ENCODE results near the gene ATF3.
"Not testable (repeated sequence)": the region's sequence is repeated elsewhere in the genome, so short reads cannot be mapped to it uniquely, and the experiment has no call there.

The ATF3 gene

DNA sequence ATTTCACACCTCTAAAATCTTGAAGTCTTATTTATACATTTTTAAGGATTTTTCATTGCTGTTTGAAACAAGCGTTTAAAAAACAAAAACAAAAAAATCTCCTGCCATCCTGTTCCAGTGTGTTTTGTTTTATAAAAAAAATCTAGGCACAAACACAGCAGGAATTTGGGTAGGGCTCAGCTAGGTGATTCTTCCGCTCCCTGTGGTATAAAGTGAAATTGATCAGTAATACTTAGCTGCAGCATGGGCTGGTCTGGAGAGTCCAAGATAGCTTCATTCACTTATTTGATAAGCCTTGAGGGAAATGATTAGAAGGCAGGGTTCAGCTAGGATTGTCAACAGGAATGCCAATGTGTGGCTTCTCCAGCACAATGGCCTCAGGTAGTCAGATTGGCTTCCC lies 25.7 kb downstream of the ATF3 start:
- H3K27me3 ChIP-seq (replicated peaks; ENCODE audit: control insufficient read depth, insufficient read depth, low read length), result no peaks in the 10 kb centered on the region
- H3K9me3 ChIP-seq (ENCODE audit: control insufficient read depth, low read length), result peaks cover 10% of the 10 kb centered on the region
- H3K9ac ChIP-seq (ENCODE audit: low read length), result no peak overlapping the region
- peaks cover 45% of the 10 kb centered on the region for H3K4me1 ChIP-seq (ENCODE audit: control insufficient read depth, insufficient read depth, low read length)
- no peaks in the 10 kb centered on the region for H3K36me3 ChIP-seq (ENCODE audit: control insufficient read depth, insufficient read depth, low read length, severe bottlenecking)
- H3K4me3 ChIP-seq (ENCODE audit: low read length), result no peak overlapping the region
- no peak for DNase-seq (ENCODE audit: low read depth)

DNA sequence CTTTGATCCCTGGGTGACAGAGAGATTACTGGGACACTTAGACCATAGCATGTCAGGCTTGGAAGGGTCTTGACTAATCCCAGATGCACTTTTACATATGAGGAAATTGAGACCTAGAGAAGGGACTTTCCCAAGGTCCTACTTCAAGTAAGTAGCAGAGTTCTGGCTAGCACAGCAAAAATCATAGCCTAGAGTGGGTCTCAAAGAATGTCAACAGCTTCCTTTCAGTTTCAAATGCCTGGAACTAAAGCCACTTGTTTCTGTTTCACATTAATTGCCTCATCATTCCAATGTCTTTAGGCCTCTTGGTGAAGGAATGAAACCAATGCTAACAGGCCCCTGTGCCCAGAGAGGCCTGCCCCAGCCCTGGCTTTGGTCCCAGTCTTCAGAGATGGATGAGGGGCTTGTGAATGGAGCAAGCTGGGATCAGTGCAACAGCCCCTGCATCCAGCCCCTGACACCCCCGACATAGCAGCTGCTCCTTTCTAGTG lies 26.6 kb downstream of the ATF3 start:
- H3K9ac ChIP-seq (ENCODE audit: low read length), result peak overlapping the region; percentile 86
- H3K4me3 ChIP-seq (ENCODE audit: low read length), result no peak overlapping the region
- H3K9me3 ChIP-seq (ENCODE audit: control insufficient read depth, low read length), result peaks cover 11% of the 10 kb centered on the region
- peak; percentile 77 for DNase-seq (ENCODE audit: low read depth)
- H3K4me1 ChIP-seq (ENCODE audit: control insufficient read depth, insufficient read depth, low read length), result peaks cover 54% of the 10 kb centered on the region
- no peaks in the 10 kb centered on the region for H3K27me3 ChIP-seq (replicated peaks; ENCODE audit: control insufficient read depth, insufficient read depth, low read length)
- H3K36me3 ChIP-seq (ENCODE audit: control insufficient read depth, insufficient read depth, low read length, severe bottlenecking), result no peaks in the 10 kb centered on the region

DNA sequence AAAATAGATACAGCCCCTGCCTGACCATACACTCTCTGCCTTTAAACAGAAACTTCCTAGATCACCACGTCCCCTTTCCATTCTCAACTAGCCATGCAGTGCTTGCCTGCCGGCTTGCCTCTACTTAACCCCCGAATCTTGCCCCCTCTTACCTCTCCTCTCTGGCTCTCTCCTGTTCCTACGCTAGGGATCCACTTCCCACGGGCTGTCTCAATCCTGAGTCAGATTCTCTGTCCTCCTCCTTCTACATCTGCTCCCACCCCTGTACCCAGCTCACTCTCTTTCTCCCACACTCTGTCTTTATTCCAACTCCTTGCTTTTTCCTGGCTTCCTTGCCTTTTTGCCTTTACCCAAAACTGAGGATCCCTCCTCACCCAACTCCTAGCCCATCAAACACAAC lies 29.3 kb downstream of the ATF3 start:
- Histone ChIP-seq H3K9ac (ENCODE audit: low read length) (peak overlapping the region; percentile 86), H3K36me3 (ENCODE audit: control insufficient read depth, insufficient read depth, low read length, severe bottlenecking) (no peaks in the 10 kb centered on the region), H3K4me1 (ENCODE audit: control insufficient read depth, insufficient read depth, low read length) (peaks cover 54% of the 10 kb centered on the region), H3K4me3 (ENCODE audit: low read length) (peak overlapping the region; percentile 80), H3K9me3 (ENCODE audit: control insufficient read depth, low read length) (peaks cover 17% of the 10 kb centered on the region), H3K27me3 (replicated peaks; ENCODE audit: control insufficient read depth, insufficient read depth, low read length) (no peaks in the 10 kb centered on the region)
- peak; percentile 49 for DNase-seq (ENCODE audit: low read depth)

DNA sequence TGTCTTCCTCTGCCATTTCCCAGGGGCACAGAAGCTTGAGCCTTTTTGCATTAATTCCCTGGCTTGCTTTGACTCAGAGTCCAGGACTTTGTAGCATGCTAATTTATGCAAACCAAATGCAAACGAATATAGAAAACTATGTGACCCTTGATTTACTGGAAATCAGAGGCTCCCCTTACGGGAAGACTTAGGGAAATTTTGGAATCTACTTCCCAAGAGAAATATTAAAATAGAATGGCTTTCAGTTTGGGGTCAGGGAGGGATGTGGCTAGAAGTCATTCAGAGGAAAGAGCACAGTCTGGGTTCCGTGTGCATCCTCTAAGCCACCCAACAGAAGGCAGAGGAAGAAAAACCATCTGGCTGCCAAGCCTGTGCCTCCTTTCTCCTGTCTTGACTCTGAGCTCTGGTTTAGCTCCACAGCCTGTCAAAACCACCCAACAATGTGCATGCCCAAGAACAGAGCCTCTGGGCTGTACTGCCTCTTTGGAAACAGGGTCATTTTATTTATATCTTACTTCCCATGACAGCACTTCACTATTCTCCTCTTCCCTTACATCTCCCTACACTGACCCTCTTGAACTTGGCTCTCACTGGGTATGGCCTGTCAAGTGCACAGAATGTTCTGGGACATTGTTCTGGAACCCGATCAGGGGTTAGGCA lies 30.1 kb downstream of the ATF3 start:
- Histone ChIP-seq H3K36me3 (ENCODE audit: control insufficient read depth, insufficient read depth, low read length, severe bottlenecking) (no peaks in the 10 kb centered on the region), H3K9me3 (ENCODE audit: control insufficient read depth, low read length) (peaks cover 17% of the 10 kb centered on the region), H3K4me1 (ENCODE audit: control insufficient read depth, insufficient read depth, low read length) (peaks cover 54% of the 10 kb centered on the region), H3K9ac (ENCODE audit: low read length) (peak overlapping the region; percentile 86), H3K4me3 (ENCODE audit: low read length) (peak overlapping the region; percentile 80), H3K27me3 (replicated peaks; ENCODE audit: control insufficient read depth, insufficient read depth, low read length) (no peaks in the 10 kb centered on the region)
- peak; percentile 77 for DNase-seq (ENCODE audit: low read depth)

DNA sequence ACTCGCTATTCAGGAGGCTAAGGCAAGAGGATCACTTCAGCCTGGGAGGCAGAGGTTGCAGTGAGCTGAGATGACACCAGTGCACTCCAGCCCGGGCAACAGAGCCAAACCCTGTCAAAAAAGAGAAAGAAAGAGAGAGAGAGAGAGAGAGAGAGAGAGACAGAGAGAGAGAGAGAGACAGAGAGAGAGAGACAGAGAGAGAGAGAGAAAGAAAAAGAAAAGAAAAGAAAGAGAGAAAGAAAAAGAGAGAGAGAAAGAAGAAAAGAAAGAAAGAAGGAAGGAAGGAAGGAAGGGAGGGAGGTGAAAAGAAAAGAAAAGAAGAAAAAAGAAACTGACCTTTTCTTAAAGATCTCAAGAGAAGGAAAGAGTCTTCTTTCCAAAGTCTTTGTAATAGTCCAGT lies 31.0 kb downstream of the ATF3 start:
- peaks cover 54% of the 10 kb centered on the region for H3K4me1 ChIP-seq (ENCODE audit: control insufficient read depth, insufficient read depth, low read length)
- H3K36me3 ChIP-seq (ENCODE audit: control insufficient read depth, insufficient read depth, low read length, severe bottlenecking); DNase-seq (ENCODE audit: low read depth); H3K27me3 ChIP-seq (replicated peaks; ENCODE audit: control insufficient read depth, insufficient read depth, low read length): not testable (repeated sequence)
- H3K4me3 ChIP-seq (ENCODE audit: low read length), result peak overlapping the region; percentile 18
- H3K9ac ChIP-seq (ENCODE audit: low read length), result peak overlapping the region; percentile 86
- H3K9me3 ChIP-seq (ENCODE audit: control insufficient read depth, low read length), result peaks cover 12% of the 10 kb centered on the region

DNA sequence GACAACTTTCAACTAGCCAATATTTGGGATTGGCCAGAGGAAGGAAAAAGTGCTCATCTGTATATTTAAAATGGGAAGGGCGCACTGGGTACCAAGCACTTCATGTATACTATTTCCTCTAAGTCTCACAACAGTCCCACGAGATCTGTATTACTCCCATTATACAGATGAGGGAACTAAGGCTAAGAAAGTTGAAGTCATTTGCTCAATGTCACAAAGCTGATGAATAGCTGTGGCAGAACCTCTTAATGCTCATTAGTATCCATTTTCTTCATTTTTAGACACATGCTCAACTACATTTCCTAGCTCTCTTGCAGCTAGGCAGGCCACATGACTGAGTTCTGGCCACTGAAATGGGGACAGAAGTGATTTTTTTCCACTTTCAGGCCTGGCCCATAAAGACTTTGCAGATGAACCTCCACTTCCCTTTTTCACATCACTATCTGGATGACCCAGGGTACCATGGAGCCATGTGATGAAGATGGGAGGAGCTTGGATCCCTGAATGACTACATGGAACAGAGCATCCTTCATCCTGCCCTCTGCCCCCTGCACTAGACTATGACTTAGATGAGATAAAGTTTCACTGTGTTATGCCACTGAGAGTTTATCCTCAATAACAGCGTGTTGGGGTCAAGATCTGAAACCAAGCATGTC lies 31.8 kb downstream of the ATF3 start:
- peak overlapping the region; percentile 16 for H3K4me3 ChIP-seq (ENCODE audit: low read length)
- peak overlapping the region; percentile 86 for H3K9ac ChIP-seq (ENCODE audit: low read length)
- peaks cover 45% of the 10 kb centered on the region for H3K4me1 ChIP-seq (ENCODE audit: control insufficient read depth, insufficient read depth, low read length)
- H3K9me3 ChIP-seq (ENCODE audit: control insufficient read depth, low read length), result peaks cover 7% of the 10 kb centered on the region
- H3K27me3 ChIP-seq (replicated peaks; ENCODE audit: control insufficient read depth, insufficient read depth, low read length), result no peaks in the 10 kb centered on the region
- no peaks in the 10 kb centered on the region for H3K36me3 ChIP-seq (ENCODE audit: control insufficient read depth, insufficient read depth, low read length, severe bottlenecking)
- no peak for DNase-seq (ENCODE audit: low read depth)

DNA sequence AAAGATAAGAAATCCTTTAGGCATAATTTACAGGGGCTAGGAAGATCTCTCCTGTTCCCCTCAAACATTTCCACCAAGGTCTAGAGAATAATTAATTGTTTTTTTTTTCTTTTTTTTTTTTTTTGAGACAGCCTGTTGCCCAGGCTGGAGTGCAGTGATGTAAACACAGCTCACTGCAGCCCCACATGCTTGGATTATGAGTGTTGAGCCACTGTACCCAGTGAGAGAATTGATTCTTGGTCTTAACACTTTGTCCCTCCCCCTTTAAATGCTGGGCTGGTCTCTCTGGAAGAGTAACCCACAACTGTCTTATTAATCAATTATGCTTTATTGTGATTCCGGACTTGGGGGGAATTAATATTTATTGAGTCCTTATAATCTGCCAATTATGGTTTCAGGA lies 33.4 kb downstream of the ATF3 start:
- Histone ChIP-seq H3K4me3 (ENCODE audit: low read length) (no peak overlapping the region), H3K9me3 (ENCODE audit: control insufficient read depth, low read length) (peaks cover 7% of the 10 kb centered on the region), H3K9ac (ENCODE audit: low read length) (no peak overlapping the region), H3K36me3 (ENCODE audit: control insufficient read depth, insufficient read depth, low read length, severe bottlenecking) (no peaks in the 10 kb centered on the region), H3K4me1 (ENCODE audit: control insufficient read depth, insufficient read depth, low read length) (peaks cover 32% of the 10 kb centered on the region), H3K27me3 (replicated peaks; ENCODE audit: control insufficient read depth, insufficient read depth, low read length) (no peaks in the 10 kb centered on the region)
- peak; percentile 29 for DNase-seq (ENCODE audit: low read depth)

DNA sequence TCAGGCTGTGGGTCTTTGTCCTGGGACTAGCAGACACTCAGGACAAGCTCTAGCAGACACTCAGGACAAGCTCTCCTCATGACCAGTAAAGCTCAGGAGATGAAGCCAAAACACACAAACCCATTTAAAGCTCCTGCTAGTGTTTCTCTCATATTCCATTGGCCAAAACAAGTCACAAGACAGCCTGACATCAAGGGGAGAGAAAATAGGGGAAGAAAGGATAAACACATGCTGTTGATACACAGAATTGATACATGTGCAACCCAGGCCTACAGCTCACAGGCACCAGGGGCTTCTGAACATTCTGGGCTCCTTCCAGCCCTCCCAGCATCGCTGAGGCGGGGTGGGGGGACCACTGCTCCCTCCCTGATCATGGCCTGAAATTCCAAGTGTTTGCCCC lies 35.3 kb downstream of the ATF3 start:
- H3K9ac ChIP-seq (ENCODE audit: low read length), result no peak overlapping the region
- no peak overlapping the region for H3K4me3 ChIP-seq (ENCODE audit: low read length)
- peaks cover 19% of the 10 kb centered on the region for H3K4me1 ChIP-seq (ENCODE audit: control insufficient read depth, insufficient read depth, low read length)
- no peak for DNase-seq (ENCODE audit: low read depth)
- no peaks in the 10 kb centered on the region for H3K27me3 ChIP-seq (replicated peaks; ENCODE audit: control insufficient read depth, insufficient read depth, low read length)
- H3K9me3 ChIP-seq (ENCODE audit: control insufficient read depth, low read length), result peaks cover 7% of the 10 kb centered on the region
- no peaks in the 10 kb centered on the region for H3K36me3 ChIP-seq (ENCODE audit: control insufficient read depth, insufficient read depth, low read length, severe bottlenecking)

DNA sequence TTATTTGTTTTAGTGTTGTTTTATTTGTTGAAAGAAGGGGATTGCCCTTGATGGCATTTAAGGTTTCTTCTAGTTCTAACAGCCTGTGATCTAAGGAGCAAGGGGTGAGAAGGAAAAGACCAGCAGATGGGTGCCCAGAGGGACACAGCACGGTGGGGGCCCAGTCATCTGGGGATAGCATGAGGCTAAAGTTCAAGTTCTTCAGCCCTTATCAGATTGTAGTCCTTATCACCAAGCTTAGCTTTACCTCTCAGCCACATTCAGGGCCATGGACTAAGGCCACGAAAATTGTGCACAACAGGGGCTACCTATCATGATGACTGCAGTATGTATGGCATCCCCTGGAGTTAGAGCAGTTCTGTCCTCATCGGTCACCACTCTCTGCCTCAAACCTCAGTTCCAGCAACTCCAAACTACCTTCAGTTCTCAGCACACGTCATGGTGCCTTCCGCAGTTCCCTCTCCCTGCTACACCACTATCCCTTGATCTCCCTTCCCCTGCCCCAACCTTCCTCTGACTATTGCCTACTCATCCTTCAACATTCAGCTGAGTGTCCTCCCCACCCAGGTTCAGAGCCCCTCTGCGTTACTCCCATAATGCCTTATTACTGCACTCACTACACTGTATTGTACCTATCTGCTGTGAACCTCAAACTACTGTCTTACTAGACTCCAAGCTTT lies 36.4 kb downstream of the ATF3 start:
- Histone ChIP-seq H3K36me3 (ENCODE audit: control insufficient read depth, insufficient read depth, low read length, severe bottlenecking) (no peaks in the 10 kb centered on the region), H3K9ac (ENCODE audit: low read length) (no peak overlapping the region), H3K27me3 (replicated peaks; ENCODE audit: control insufficient read depth, insufficient read depth, low read length) (no peaks in the 10 kb centered on the region), H3K4me1 (ENCODE audit: control insufficient read depth, insufficient read depth, low read length) (peaks cover 17% of the 10 kb centered on the region), H3K4me3 (ENCODE audit: low read length) (no peak overlapping the region), H3K9me3 (ENCODE audit: control insufficient read depth, low read length) (peaks cover 7% of the 10 kb centered on the region)
- no peak for DNase-seq (ENCODE audit: low read depth)

DNA sequence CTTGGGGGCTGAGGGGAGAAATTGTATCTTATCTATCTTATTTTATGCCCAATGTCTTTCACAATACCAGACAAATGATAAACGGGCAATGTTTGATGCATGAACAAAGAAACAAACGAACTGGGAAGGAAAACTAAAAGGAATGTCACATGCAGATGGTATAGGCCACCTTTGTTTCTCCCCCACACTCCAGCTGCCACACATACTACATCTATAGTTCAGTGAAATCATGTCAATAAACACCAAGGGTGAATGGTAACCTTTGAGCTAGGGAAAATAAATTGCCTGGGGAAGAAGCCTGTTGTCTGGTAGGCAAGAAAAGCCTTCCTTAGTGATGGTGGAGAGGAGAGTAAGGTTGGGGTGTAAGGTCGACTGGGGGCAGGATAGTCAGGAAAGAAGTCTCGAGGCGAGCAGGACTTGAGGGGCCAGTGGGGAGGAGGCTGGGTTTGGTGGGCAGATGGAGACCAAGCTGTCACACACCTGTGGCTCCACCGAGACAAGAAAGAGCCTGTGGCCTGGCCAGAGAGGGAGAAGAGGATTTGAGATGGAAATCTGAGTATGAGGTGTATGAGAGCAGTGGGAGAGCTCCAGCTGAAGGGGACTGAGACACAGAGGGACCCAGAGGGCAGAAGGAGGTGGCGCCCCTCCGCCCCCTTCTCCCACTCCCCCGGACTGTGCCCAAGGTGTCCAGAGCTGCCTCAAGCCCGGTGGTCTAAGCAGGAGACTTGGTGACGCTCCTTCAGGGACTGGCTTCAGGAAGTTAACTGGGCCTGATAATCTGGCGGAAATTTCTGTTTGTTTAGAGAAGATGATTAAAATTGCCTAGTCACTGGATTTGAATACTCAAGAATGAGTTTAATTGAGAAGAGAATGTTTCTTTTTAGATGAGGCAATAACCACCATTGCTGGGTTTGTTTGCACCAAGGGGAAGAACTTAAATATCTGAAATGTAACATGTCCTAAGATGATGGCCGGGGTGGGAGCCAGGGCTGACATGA lies 37.3 kb downstream of the ATF3 start:
- no peak for DNase-seq (ENCODE audit: low read depth)
- Histone ChIP-seq H3K36me3 (ENCODE audit: control insufficient read depth, insufficient read depth, low read length, severe bottlenecking) (no peaks in the 10 kb centered on the region), H3K9ac (ENCODE audit: low read length) (no peak overlapping the region), H3K27me3 (replicated peaks; ENCODE audit: control insufficient read depth, insufficient read depth, low read length) (no peaks in the 10 kb centered on the region), H3K4me1 (ENCODE audit: control insufficient read depth, insufficient read depth, low read length) (peaks cover 24% of the 10 kb centered on the region), H3K4me3 (ENCODE audit: low read length) (no peak overlapping the region), H3K9me3 (ENCODE audit: control insufficient read depth, low read length) (no peaks in the 10 kb centered on the region)

Measured in adipocyte (in vitro differentiated cells).